ENCODE data around the gene LY6G6D. TPM values are rescaled to one million over a fixed set of nuclear protein-coding genes. Genes with fewer than 3 reads are reported as not detected.

Gene LY6G6D
- polyA plus RNA-seq, 4 donors = 0.22 TPM; not detected in 3

GRCh38 chr6:31765559-31765909 lies 50.4 kb downstream of the LY6G6D start:
- Histone ChIP-seq H3K4me1 (ENCODE audit: control insufficient read depth in 3 of 3, insufficient read depth in 2 of 3, low read depth in 1 of 3, low read length in 2 of 3) (peaks cover 0 to 45% (median 7%) of the 10 kb centered on the region in 3 donors), H3K36me3 (ENCODE audit: control insufficient read depth in 3 of 3, insufficient read depth in 2 of 3, low read depth in 1 of 3, low read length in 3 of 3) (peaks cover 0 to 35% (median 0%) of the 10 kb centered on the region in 3 donors), H3K4me3 (ENCODE audit: low read depth in 1 of 3, low read length in 3 of 3) (peak overlapping the region in 2 of 3 donors; percentile 33 to 36), H3K9me3 (ENCODE audit: control insufficient read depth in 2 of 2, insufficient read depth in 1 of 2, low read depth in 1 of 2, low read length in 1 of 2) (no peaks in the 10 kb centered on the region), H3K27me3 (ENCODE audit: control insufficient read depth in 3 of 3, insufficient read depth in 3 of 3, low read length in 3 of 3) (no peaks in the 10 kb centered on the region), H3K27ac (ENCODE audit: low read depth in 1 of 3, low read length in 2 of 3) (no peak overlapping the region)
- DNase-seq (no peak), FAIRE-seq (no peak)
- 49 to 81% (median 57%) methylated on average over 9 of the region's 9 CpGs for WGBS, 3 donors

GRCh38 chr6:31765910-31766794 lies 51.0 kb downstream of the LY6G6D start:
- 20 to 39% (median 39%) methylated on average over 39 to 42 of the region's 42 CpGs for WGBS, 3 donors
- peaks cover 0 to 30% (median 0%) of the 10 kb centered on the region in 3 donors for H3K36me3 ChIP-seq (ENCODE audit: control insufficient read depth in 3 of 3, insufficient read depth in 2 of 3, low read depth in 1 of 3, low read length in 3 of 3)
- peaks cover 0 to 41% (median 6%) of the 10 kb centered on the region in 3 donors for H3K4me1 ChIP-seq (ENCODE audit: control insufficient read depth in 3 of 3, insufficient read depth in 2 of 3, low read depth in 1 of 3, low read length in 2 of 3)
- no peak for FAIRE-seq
- DNase-seq = peak; percentile 70 to 88
- H3K27me3 ChIP-seq (ENCODE audit: control insufficient read depth in 3 of 3, insufficient read depth in 3 of 3, low read length in 3 of 3) = no peaks in the 10 kb centered on the region
- H3K9me3 ChIP-seq (ENCODE audit: control insufficient read depth in 2 of 2, insufficient read depth in 1 of 2, low read depth in 1 of 2, low read length in 1 of 2) = no peaks in the 10 kb centered on the region
- H3K4me3 ChIP-seq (ENCODE audit: low read depth in 1 of 3, low read length in 3 of 3) = peak overlapping the region in 2 of 3 donors; percentile 33 to 36
- peak overlapping the region in 2 of 3 donors; percentile 12 to 15 for H3K27ac ChIP-seq (ENCODE audit: low read depth in 1 of 3, low read length in 2 of 3)

- Histone ChIP-seq H3K4me1 (ENCODE audit: control insufficient read depth in 3 of 3, insufficient read depth in 2 of 3, low read depth in 1 of 3, low read length in 2 of 3) (peaks cover 0 to 35% (median 0%) of the 10 kb centered on the region in 3 donors), H3K27ac (ENCODE audit: low read depth in 1 of 3, low read length in 2 of 3) (no peak overlapping the region), H3K27me3 (ENCODE audit: control insufficient read depth in 3 of 3, insufficient read depth in 3 of 3, low read length in 3 of 3) (no peaks in the 10 kb centered on the region), H3K9me3 (ENCODE audit: control insufficient read depth in 2 of 2, insufficient read depth in 1 of 2, low read depth in 1 of 2, low read length in 1 of 2) (no peaks in the 10 kb centered on the region), H3K4me3 (ENCODE audit: low read depth in 1 of 3, low read length in 3 of 3) (no peak overlapping the region), H3K36me3 (ENCODE audit: control insufficient read depth in 3 of 3, insufficient read depth in 2 of 3, low read depth in 1 of 3, low read length in 3 of 3) (peaks cover 0 to 22% (median 0%) of the 10 kb centered on the region in 3 donors)
- peak; percentile 30 to 46 for DNase-seq
- 78 to 84% (median 79%) methylated on average over 6 of the region's 6 CpGs for WGBS, 3 donors
- no peak for FAIRE-seq
Measured at GRCh38 chr6:31767096-31767645, 52.0 kb downstream of the LY6G6D start.

Other genes with a start within 250 kb of the LY6G6D start
- gene MICB, start 217.2 kb upstream of the LY6G6D start, polyA plus RNA-seq = 1 to 10 TPM in 3 of 4 donors, under 1 TPM in 1; 0.69 to 6.1 (median 2.0) TPM
- gene MCCD1, start 186.4 kb upstream of the LY6G6D start, polyA plus RNA-seq = not detected
- 100 to 1,000 TPM; 307 to 440 (median 358) TPM for gene DDX39B, start 173.3 kb upstream of the LY6G6D start, polyA plus RNA-seq
- gene ATP6V1G2, start 168.7 kb upstream of the LY6G6D start, polyA plus RNA-seq = 1 to 10 TPM in 3 of 4 donors, under 1 TPM in 1; 0.81 to 6.3 (median 1.9) TPM
- gene NFKBIL1, start 167.7 kb upstream of the LY6G6D start, polyA plus RNA-seq = 10 to 100 TPM; 26.2 to 47.3 (median 31.8) TPM
- 1 to 10 TPM in 1 of 4 donors, under 1 TPM in 1, not detected in 2; 0.24 to 1.0 TPM for gene LTA, start 143.1 kb upstream of the LY6G6D start, polyA plus RNA-seq
- under 1 TPM in 3 of 4 donors, not detected in 1; 0.18 to 0.59 (median 0.45) TPM for gene TNF, start 139.8 kb upstream of the LY6G6D start, polyA plus RNA-seq
- gene LTB, start 132.9 kb upstream of the LY6G6D start, polyA plus RNA-seq = 10 to 100 TPM in 1 of 4 donors, 1 to 10 TPM in 3; 4.0 to 19.7 (median 8.0) TPM
- gene LST1, start 129.1 kb upstream of the LY6G6D start, polyA plus RNA-seq = 10 to 100 TPM in 2 of 4 donors, 1 to 10 TPM in 2; 3.1 to 37.0 (median 14.5) TPM
- gene NCR3, start 122.3 kb upstream of the LY6G6D start, polyA plus RNA-seq = 1 to 10 TPM in 1 of 4 donors, under 1 TPM in 1, not detected in 2; 0.33 to 1.4 TPM
- gene AIF1, start 100.1 kb upstream of the LY6G6D start, polyA plus RNA-seq = 100 to 1,000 TPM in 1 of 4 donors, 10 to 100 TPM in 2, 1 to 10 TPM in 1; 5.6 to 102 (median 48.9) TPM
- 100 to 1,000 TPM in 1 of 4 donors, 10 to 100 TPM in 3; 54.6 to 104 (median 74.4) TPM for gene PRRC2A, start 94.6 kb upstream of the LY6G6D start, polyA plus RNA-seq
- 100 to 1,000 TPM; 193 to 381 (median 284) TPM for gene BAG6, start 62.7 kb upstream of the LY6G6D start, polyA plus RNA-seq
- gene APOM, start 59.5 kb upstream of the LY6G6D start, polyA plus RNA-seq = 10 to 100 TPM in 1 of 4 donors, 1 to 10 TPM in 3; 7.2 to 32.8 (median 8.2) TPM
- gene C6orf47, start 54.6 kb upstream of the LY6G6D start, polyA plus RNA-seq = 10 to 100 TPM; 17.3 to 29.1 (median 23.2) TPM
- 10 to 100 TPM; 14.8 to 30.2 (median 21.7) TPM for gene GPANK1, start 50.4 kb upstream of the LY6G6D start, polyA plus RNA-seq
- gene CSNK2B, start 49.3 kb upstream of the LY6G6D start, polyA plus RNA-seq = 100 to 1,000 TPM; 185 to 231 (median 206) TPM
- 10 to 100 TPM in 1 of 4 donors, 1 to 10 TPM in 3; 3.8 to 16.5 (median 4.2) TPM for gene LY6G5B, start 45.4 kb upstream of the LY6G6D start, polyA plus RNA-seq
- gene LY6G5C, start 34.3 kb upstream of the LY6G6D start, polyA plus RNA-seq = 1 to 10 TPM; 2.6 to 3.8 (median 3.1) TPM
- 10 to 100 TPM; 34.6 to 63.8 (median 50.3) TPM for gene ABHD16A, start 12.0 kb upstream of the LY6G6D start, polyA plus RNA-seq
- gene LY6G6F, start 8.5 kb upstream of the LY6G6D start, polyA plus RNA-seq = under 1 TPM in 1 of 4 donors, not detected in 3; 0.12 TPM
- under 1 TPM in 1 of 4 donors, not detected in 3; 0.18 TPM for gene LY6G6C, start 6.4 kb downstream of the LY6G6D start, polyA plus RNA-seq
- gene MPIG6B, start 8.0 kb downstream of the LY6G6D start, polyA plus RNA-seq = under 1 TPM in 2 of 4 donors, not detected in 2; 0.13 to 0.59 TPM
- gene DDAH2, start 14.0 kb downstream of the LY6G6D start, polyA plus RNA-seq = 10 to 100 TPM; 64.4 to 89.7 (median 76.1) TPM
- gene CLIC1, start 21.2 kb downstream of the LY6G6D start, polyA plus RNA-seq = 100 to 1,000 TPM; 400 to 576 (median 535) TPM
- gene MSH5, start 24.7 kb downstream of the LY6G6D start, polyA plus RNA-seq = 10 to 100 TPM in 2 of 4 donors, 1 to 10 TPM in 2; 1.6 to 53.1 (median 9.2) TPM
- gene SAPCD1, start 47.3 kb downstream of the LY6G6D start, polyA plus RNA-seq = 10 to 100 TPM in 1 of 4 donors, 1 to 10 TPM in 3; 1.4 to 15.5 (median 4.6) TPM
- 10 to 100 TPM in 1 of 4 donors, 1 to 10 TPM in 3; 2.9 to 11.9 (median 6.4) TPM for gene VWA7, start 62.0 kb downstream of the LY6G6D start, polyA plus RNA-seq
- 10 to 100 TPM; 19.9 to 42.4 (median 24.2) TPM for gene VARS1, start 80.4 kb downstream of the LY6G6D start, polyA plus RNA-seq
- 10 to 100 TPM; 27.3 to 90.2 (median 39.3) TPM for gene LSM2, start 91.6 kb downstream of the LY6G6D start, polyA plus RNA-seq
- 1 to 10 TPM in 2 of 4 donors, under 1 TPM in 2; 0.27 to 2.6 (median 1.1) TPM for gene HSPA1L, start 99.9 kb downstream of the LY6G6D start, polyA plus RNA-seq
- 10 to 100 TPM in 3 of 4 donors, 1 to 10 TPM in 1; 9.7 to 49.6 (median 25.7) TPM for gene HSPA1A, start 100.2 kb downstream of the LY6G6D start, polyA plus RNA-seq
- 100 to 1,000 TPM in 1 of 4 donors, 10 to 100 TPM in 3; 16.5 to 130 (median 35.0) TPM for gene HSPA1B, start 112.4 kb downstream of the LY6G6D start, polyA plus RNA-seq
- 100 to 1,000 TPM in 1 of 4 donors, 10 to 100 TPM in 3; 24.8 to 466 (median 37.4) TPM for gene NEU1, start 147.5 kb downstream of the LY6G6D start, polyA plus RNA-seq
- gene SLC44A4, start 163.6 kb downstream of the LY6G6D start, polyA plus RNA-seq = 100 to 1,000 TPM in 3 of 4 donors, 10 to 100 TPM in 1; 82.3 to 215 (median 130) TPM
- 10 to 100 TPM; 27.8 to 50.3 (median 37.4) TPM for gene EHMT2, start 182.3 kb downstream of the LY6G6D start, polyA plus RNA-seq
- 10 to 100 TPM in 1 of 4 donors, 1 to 10 TPM in 3; 1.6 to 12.5 (median 5.2) TPM for gene ZBTB12, start 186.7 kb downstream of the LY6G6D start, polyA plus RNA-seq
- gene C2, start 212.4 kb downstream of the LY6G6D start, polyA plus RNA-seq = 10 to 100 TPM in 3 of 4 donors, 1 to 10 TPM in 1; 7.4 to 58.7 (median 21.3) TPM
- gene CFB, start 230.7 kb downstream of the LY6G6D start, polyA plus RNA-seq = 100 to 1,000 TPM in 1 of 4 donors, 10 to 100 TPM in 3; 38.7 to 141 (median 80.6) TPM
- 10 to 100 TPM; 55.6 to 77.1 (median 59.1) TPM for gene NELFE, start 243.6 kb downstream of the LY6G6D start, polyA plus RNA-seq
- 100 to 1,000 TPM in 2 of 4 donors, 10 to 100 TPM in 2; 51.4 to 171 (median 85.7) TPM for gene SKIC2, start 243.8 kb downstream of the LY6G6D start, polyA plus RNA-seq